Right lobe of liver (tissue), 4 donors: ENCODE measurements around the gene TEX261.

ENCODE experiments used
- POLR2A ChIP-seq: fragments of 450-650 bp; IDR thresholded peaks from one replicate; pipeline ENCODE4 v1.6.1; 2017; ENCODE audit warnings: antibody characterized with exemption, mild to moderate bottlenecking
- TF ChIP-seq, protein P1 (sequence below), 4 donors: fragments of 200-600 bp in 3 of 4; fragments of 450-650 bp in 1 of 4; IDR thresholded peaks; one replicate each; pipeline versions ENCODE4 v1.5.1 to v1.8.0; 2016 to 2022; ENCODE audit warnings: antibody characterized with exemption in 4 of 4, mild to moderate bottlenecking in 2 of 4
- donor health status: DM: no; HTN: no; CAD: no.
- donor health status: DM: no; HTN: no; CAD: no.
- donor health status: DM: no; HTN: yes; CAD: no.

DNA sequence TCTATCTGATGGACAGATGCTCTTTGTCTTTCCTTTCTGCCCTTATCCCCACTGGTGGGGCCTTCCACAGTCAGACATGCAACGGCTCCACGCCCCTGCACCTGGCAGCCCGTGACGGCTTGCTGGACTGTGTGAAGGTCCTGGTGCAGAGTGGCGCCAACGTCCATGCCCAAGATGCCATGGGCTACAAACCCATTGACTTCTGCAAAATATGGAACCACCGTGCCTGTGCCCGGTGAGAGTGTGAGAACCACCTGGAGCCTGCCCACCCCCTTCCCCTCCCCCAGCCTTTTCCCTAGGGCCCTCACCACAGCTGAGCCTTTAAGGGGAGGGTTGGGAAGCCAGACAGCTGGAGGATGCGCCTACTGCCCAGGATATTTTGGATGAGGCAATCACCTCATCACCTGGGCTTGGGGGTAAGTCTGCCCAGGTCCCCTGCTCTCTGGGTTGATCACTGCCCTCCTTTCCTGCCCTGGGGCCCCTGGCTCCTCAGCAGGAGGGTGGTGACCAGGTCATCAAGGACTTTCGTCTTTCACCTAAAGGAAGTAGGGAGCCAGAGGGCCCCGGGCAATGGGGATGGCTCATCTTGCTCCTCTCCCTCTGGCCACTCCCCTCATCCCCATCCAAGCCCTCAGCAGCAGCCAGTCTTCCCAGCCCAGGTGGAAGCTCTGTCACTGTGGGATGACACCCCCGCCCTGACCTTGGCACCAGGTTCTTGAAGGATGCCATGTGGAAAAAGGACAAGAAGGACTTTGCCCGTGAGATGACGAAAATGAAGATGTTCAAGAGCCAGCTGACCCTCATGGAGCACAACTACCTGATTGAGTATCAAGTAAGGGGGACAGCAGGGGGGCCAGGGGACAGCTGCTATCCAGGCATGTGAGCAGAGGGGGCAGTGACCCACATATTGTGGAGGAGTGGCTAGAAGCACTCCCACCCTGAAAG lies 12.5 kb downstream of the TEX261 start:
- TF ChIP-seq, protein P1, sequence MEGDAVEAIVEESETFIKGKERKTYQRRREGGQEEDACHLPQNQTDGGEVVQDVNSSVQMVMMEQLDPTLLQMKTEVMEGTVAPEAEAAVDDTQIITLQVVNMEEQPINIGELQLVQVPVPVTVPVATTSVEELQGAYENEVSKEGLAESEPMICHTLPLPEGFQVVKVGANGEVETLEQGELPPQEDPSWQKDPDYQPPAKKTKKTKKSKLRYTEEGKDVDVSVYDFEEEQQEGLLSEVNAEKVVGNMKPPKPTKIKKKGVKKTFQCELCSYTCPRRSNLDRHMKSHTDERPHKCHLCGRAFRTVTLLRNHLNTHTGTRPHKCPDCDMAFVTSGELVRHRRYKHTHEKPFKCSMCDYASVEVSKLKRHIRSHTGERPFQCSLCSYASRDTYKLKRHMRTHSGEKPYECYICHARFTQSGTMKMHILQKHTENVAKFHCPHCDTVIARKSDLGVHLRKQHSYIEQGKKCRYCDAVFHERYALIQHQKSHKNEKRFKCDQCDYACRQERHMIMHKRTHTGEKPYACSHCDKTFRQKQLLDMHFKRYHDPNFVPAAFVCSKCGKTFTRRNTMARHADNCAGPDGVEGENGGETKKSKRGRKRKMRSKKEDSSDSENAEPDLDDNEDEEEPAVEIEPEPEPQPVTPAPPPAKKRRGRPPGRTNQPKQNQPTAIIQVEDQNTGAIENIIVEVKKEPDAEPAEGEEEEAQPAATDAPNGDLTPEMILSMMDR (IDR thresholded peaks at IDR 0.05) = no peak
- no peak for TF ChIP-seq POLR2A
